Stimulated activated CD4-positive, alpha-beta T cell treated with anti-CD3 and anti-CD28 coated beads, Interleukin-15, amount 100 ng/mL, for 1 hour (primary cell): Measurements from ENCODE around the gene ASS1.
A peak's percentile ranks its signal among the peaks of the same experiment; 100 is the strongest.
"Not testable (repeated sequence)": the region's sequence is repeated elsewhere in the genome, so short reads cannot be mapped to it uniquely, and the experiment has no call there.

ENCODE experiments used
- DNase-seq, 2 donors: peaks; one replicate each; pipeline ENCODE4 v3.0.0-alpha.2; 2020; ENCODE audit warnings: low read depth in 1 of 2, low spot score in 1 of 2

ASS1 gene

GRCh38 chr9:130433168-130433946 lies 11.4 kb upstream of the ASS1 start:
- DNase-seq, result peak in 1 of 2 donors; percentile 28

- no peak for DNase-seq
These were observed 10.9 kb upstream of the ASS1 start for GRCh38 chr9:130433947-130434262.

- DNase-seq, result not testable (repeated sequence)
These were observed 10.1 kb upstream of the ASS1 start for GRCh38 chr9:130434656-130435055.

GRCh38 chr9:130437011-130437789 lies 7.6 kb upstream of the ASS1 start:
- no peak for DNase-seq

GRCh38 chr9:130438382-130438981 lies 6.3 kb upstream of the ASS1 start:
- DNase-seq, result no peak

GRCh38 chr9:130441031-130441430 lies 3.7 kb upstream of the ASS1 start:
- DNase-seq, result no peak

- no peak for DNase-seq
These were observed 1.9 kb upstream of the ASS1 start for GRCh38 chr9:130442746-130443455.

GRCh38 chr9:130443456-130443801 lies 1.3 kb upstream of the ASS1 start:
- no peak for DNase-seq

GRCh38 chr9:130443840-130444492 lies 795 bp upstream of the ASS1 start:
- DNase-seq, result no peak

- DNase-seq, result no peak
These were observed 665 bp downstream of the ASS1 start for GRCh38 chr9:130445268-130445983.

- DNase-seq, result no peak
These were observed 1.5 kb downstream of the ASS1 start for GRCh38 chr9:130446101-130446861.

GRCh38 chr9:130447193-130447816 lies 2.5 kb downstream of the ASS1 start:
- DNase-seq, result no peak

- DNase-seq, result no peak
These were observed 3.4 kb downstream of the ASS1 start for GRCh38 chr9:130448035-130448624.

- no peak for DNase-seq
These were observed 4.2 kb downstream of the ASS1 start for GRCh38 chr9:130448771-130449603.

GRCh38 chr9:130450344-130451003 lies 5.7 kb downstream of the ASS1 start:
- DNase-seq, result no peak

- DNase-seq, result no peak
These were observed 6.2 kb downstream of the ASS1 start for GRCh38 chr9:130451004-130451390.

- no peak for DNase-seq
These were observed 7.0 kb downstream of the ASS1 start for GRCh38 chr9:130451509-130452388.
